GM11168 (cell line): ENCODE measurements around the gene TNS3.

Experiments used
- in situ Hi-C: fragments of 300-500 bp; cut with MboI; formaldehyde crosslinking; loops from one replicate; pipeline ENCODE4 v1.12.0; 2022; ENCODE audit warnings: low sequenced_read_pairs; ENCODE audit not compliant: unreplicated experiment

The TNS3 gene

GRCh38 chr7:47583739-47584535 is 2.0 kb upstream of the TNS3 start:
- in situ Hi-C loops = no loop called here

GRCh38 chr7:47582764-47583738 is 1.1 kb upstream of the TNS3 start:
- in situ Hi-C loops = no loop called here

GRCh38 chr7:47581438-47581803 is 490 bp downstream of the TNS3 start:
- in situ Hi-C loops = no loop called here

- in situ Hi-C loops = no loop called here
Observed at GRCh38 chr7:47580811-47581331, 1.0 kb downstream of the TNS3 start.

GRCh38 chr7:47580175-47580706 is 1.7 kb downstream of the TNS3 start:
- in situ Hi-C loops = no loop called here

- in situ Hi-C loops = loop anchor here (10.0 kb wide), 1 partner anchor 235 kb away; no protein-coding TSS in a partner anchor
Observed at GRCh38 chr7:47579458-47579857, 2.5 kb downstream of the TNS3 start.

GRCh38 chr7:47578579-47579270 is 3.2 kb downstream of the TNS3 start:
- in situ Hi-C loops = loop anchor here (10.0 kb wide), 1 partner anchor 236 kb away; no protein-coding TSS in a partner anchor

- in situ Hi-C loops = loop anchor here (10.0 kb wide), 1 partner anchor 237 kb away; no protein-coding TSS in a partner anchor
Observed at GRCh38 chr7:47577321-47577919, 4.5 kb downstream of the TNS3 start.

- in situ Hi-C loops = loop anchor here (10.0 kb wide), 1 partner anchor 238 kb away; no protein-coding TSS in a partner anchor
Observed at GRCh38 chr7:47576866-47577306, 5.0 kb downstream of the TNS3 start.

- in situ Hi-C loops = loop anchor here (10.0 kb wide), 1 partner anchor 239 kb away; no protein-coding TSS in a partner anchor
Observed at GRCh38 chr7:47576031-47576865, 5.7 kb downstream of the TNS3 start.

GRCh38 chr7:47574482-47575329 is 7.2 kb downstream of the TNS3 start:
- in situ Hi-C loops = loop anchor here (10.0 kb wide), 1 partner anchor 240 kb away; no protein-coding TSS in a partner anchor

GRCh38 chr7:47573758-47574481 is 8.0 kb downstream of the TNS3 start:
- in situ Hi-C loops = loop anchor here (10.0 kb wide), 1 partner anchor 241 kb away; no protein-coding TSS in a partner anchor

- in situ Hi-C loops = loop anchor here (10.0 kb wide), 1 partner anchor 242 kb away; no protein-coding TSS in a partner anchor
Observed at GRCh38 chr7:47572939-47573757, 8.8 kb downstream of the TNS3 start.

- in situ Hi-C loops = loop anchor here (10.0 kb wide), 1 partner anchor 243 kb away; no protein-coding TSS in a partner anchor
Observed at GRCh38 chr7:47572094-47572445, 9.8 kb downstream of the TNS3 start.

GRCh38 chr7:47571331-47572093 is 10.4 kb downstream of the TNS3 start:
- in situ Hi-C loops = loop anchor here (10.0 kb wide), 1 partner anchor 243 kb away; no protein-coding TSS in a partner anchor
